ENCODE results near the gene MAP3K6. TPM values are rescaled to one million over a fixed set of nuclear protein-coding genes. Genes with fewer than 3 reads are reported as not detected.
A peak's percentile ranks its signal among the peaks of the same experiment; 100 is the strongest.

The MAP3K6 gene, protein sequence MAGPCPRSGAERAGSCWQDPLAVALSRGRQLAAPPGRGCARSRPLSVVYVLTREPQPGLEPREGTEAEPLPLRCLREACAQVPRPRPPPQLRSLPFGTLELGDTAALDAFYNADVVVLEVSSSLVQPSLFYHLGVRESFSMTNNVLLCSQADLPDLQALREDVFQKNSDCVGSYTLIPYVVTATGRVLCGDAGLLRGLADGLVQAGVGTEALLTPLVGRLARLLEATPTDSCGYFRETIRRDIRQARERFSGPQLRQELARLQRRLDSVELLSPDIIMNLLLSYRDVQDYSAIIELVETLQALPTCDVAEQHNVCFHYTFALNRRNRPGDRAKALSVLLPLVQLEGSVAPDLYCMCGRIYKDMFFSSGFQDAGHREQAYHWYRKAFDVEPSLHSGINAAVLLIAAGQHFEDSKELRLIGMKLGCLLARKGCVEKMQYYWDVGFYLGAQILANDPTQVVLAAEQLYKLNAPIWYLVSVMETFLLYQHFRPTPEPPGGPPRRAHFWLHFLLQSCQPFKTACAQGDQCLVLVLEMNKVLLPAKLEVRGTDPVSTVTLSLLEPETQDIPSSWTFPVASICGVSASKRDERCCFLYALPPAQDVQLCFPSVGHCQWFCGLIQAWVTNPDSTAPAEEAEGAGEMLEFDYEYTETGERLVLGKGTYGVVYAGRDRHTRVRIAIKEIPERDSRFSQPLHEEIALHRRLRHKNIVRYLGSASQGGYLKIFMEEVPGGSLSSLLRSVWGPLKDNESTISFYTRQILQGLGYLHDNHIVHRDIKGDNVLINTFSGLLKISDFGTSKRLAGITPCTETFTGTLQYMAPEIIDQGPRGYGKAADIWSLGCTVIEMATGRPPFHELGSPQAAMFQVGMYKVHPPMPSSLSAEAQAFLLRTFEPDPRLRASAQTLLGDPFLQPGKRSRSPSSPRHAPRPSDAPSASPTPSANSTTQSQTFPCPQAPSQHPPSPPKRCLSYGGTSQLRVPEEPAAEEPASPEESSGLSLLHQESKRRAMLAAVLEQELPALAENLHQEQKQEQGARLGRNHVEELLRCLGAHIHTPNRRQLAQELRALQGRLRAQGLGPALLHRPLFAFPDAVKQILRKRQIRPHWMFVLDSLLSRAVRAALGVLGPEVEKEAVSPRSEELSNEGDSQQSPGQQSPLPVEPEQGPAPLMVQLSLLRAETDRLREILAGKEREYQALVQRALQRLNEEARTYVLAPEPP (N-terminal part only)
- total RNA-seq (1 to 10 TPM; 6.9 to 7.1 TPM), polyA plus RNA-seq (6.0 TPM)

DNA sequence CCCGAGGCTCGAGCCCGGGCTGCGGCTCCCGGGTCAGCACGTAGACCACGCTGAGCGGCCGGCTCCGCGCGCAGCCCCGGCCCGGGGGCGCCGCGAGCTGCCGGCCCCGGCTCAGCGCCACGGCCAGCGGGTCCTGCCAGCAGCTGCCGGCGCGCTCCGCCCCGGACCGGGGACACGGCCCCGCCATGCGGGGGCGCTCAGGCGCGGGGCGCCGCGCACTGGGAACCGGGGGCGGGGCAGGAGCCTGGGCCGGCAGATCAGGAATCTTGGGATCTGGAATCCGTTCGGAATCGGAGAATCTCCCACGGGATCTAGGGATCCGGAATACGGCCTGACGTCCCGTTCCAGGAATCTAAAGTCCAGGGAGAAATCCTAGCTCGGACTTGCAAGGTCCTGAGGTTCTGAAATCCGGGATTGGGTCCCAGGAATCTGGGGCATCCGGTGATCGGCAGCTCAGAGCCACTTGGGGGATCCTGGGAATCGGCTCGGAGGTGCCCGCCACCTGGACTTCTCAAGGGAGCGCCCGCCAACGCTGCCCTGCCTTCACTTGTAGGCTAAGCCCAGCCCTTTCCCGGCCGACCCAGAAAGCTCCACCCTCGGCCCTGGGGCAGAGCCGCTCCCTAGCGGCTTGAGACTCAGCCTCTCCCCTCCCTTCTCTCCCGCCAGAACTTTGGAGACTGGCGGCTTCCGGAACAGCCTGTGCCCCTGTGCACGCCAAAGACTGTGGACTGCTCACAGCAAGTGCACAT, at the start of gene MAP3K6:
Gene MAP3K6 (minus strand): TSS at position 551 of the 749 bp plus-strand sequence. CDS start 364 bp downstream, at position 187.
- H3K4me1 Mint-ChIP-seq: peaks cover 16 to 22% (median 22%) of the 10 kb centered on the region in 3 donors
- Histone ChIP-seq H3K27me3 (ENCODE audit: insufficient read depth, low read length, poor library complexity, severe bottlenecking) (no peaks in the 10 kb centered on the region), H3K27ac (ENCODE audit: low read depth, low read length) (peak within 1 kb of the TSS; percentile 80), H3K36me3 (ENCODE audit: insufficient read depth, low read length) (no peaks in the 10 kb centered on the region), H3K4me3 (ENCODE audit: low read length) (peak within 1 kb of the TSS; percentile 62), H3K9me3 (ENCODE audit: low read length) (no peaks in the 10 kb centered on the region), H3K4me1 (ENCODE audit: insufficient read depth, low read length) (peaks cover 19% of the 10 kb centered on the region)
- no peaks in the 10 kb centered on the region for H3K36me3 Mint-ChIP-seq
- DNase-seq: peak in 2 of 5 donors; percentile 27 to 41
- H3K4me3 Mint-ChIP-seq: peak within 1 kb of the TSS; percentile 85 to 95 (median 87)
- no peaks in the 10 kb centered on the region for H3K27me3 Mint-ChIP-seq
- ChIA-PET CTCF (interaction anchor here (0.6 to 8.4 kb wide), 20 partner anchors 8 to 303 kb away, joined by 3 to 77 read pairs (median 4); partner anchors contain the start of genes CD164L2, FCN3 and SYTL1), POLR2A (interaction anchor here (0.8 to 2.0 kb wide), 5 partner anchors 10 to 25 kb away, joined by 3 to 16 read pairs (median 4); partner anchors contain the start of gene SYTL1)
- no peaks in the 10 kb centered on the region for H3K9me3 Mint-ChIP-seq
- H3K27ac Mint-ChIP-seq: peak within 1 kb of the TSS in 7 of 8 donors; percentile 37 to 93 (median 78)

DNA sequence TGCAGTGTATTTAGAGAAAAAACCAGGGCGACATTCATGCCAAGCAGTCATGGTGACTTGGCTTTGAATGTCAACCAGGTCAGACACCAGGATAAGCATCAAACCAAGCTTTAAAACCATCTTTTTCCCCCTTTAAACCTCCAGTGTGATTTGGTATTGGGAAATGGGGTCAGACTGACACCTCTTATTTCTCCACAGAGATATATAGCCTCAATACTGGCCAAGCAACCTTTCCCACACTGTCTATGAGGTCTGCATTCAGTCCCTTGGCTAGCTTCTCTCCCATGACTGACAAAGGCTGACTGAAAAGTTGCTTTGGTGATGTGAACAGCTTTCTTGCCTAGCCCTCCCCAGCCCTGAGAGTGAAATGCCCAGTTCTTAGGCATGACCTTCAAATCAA, 47.3 kb upstream of the MAP3K6 start:
- Mint-ChIP-seq H3K4me1 (peaks cover 27 to 34% (median 32%) of the 10 kb centered on the region in 3 donors), H3K27ac (peak overlapping the region in 2 of 8 donors; percentile 15 to 52), H3K9me3 (no peaks in the 10 kb centered on the region), H3K27me3 (no peaks in the 10 kb centered on the region), H3K36me3 (peaks cover 16 to 93% (median 29%) of the 10 kb centered on the region in 3 donors), H3K4me3 (no peak overlapping the region)
- Histone ChIP-seq H3K4me1 (ENCODE audit: insufficient read depth, low read length) (peaks cover 6% of the 10 kb centered on the region), H3K27me3 (ENCODE audit: insufficient read depth, low read length, poor library complexity, severe bottlenecking) (no peaks in the 10 kb centered on the region), H3K9me3 (ENCODE audit: low read length) (no peaks in the 10 kb centered on the region), H3K27ac (ENCODE audit: low read depth, low read length) (no peak overlapping the region), H3K36me3 (ENCODE audit: insufficient read depth, low read length) (peaks cover 75% of the 10 kb centered on the region), H3K4me3 (ENCODE audit: low read length) (no peak overlapping the region)
- ChIA-PET POLR2A (no interaction called here), CTCF (interaction anchor here (1.0 to 1.2 kb wide), 3 partner anchors 10 to 48 kb away, joined by 4 to 5 read pairs (median 4); partner anchors contain the start of gene MAP3K6)
- DNase-seq: no peak

DNA sequence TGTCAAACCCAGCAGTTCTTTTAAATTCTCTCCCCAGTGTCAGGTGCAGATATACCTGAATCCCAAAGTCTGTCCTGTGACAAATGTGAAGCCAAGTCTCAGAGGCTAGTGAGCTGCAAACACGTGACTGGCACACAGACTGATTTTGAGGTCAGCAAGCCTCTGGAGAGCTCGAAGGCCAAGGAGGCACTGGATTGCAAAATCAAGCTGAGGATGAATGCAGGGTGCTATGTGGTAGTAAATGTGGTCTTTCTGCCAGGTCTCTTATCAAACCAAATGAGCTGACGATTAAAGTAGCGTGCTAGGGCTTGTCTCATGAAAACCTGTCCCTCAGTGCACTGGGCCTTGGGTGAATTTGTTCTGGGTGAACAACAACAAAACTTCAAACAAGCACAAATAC, 46.2 kb upstream of the MAP3K6 start:
- peaks cover 78% of the 10 kb centered on the region for H3K36me3 ChIP-seq (ENCODE audit: insufficient read depth, low read length)
- Mint-ChIP-seq H3K4me3 (no peak overlapping the region), H3K9me3 (no peaks in the 10 kb centered on the region), H3K4me1 (peaks cover 18 to 23% (median 22%) of the 10 kb centered on the region in 3 donors), H3K27ac (peak overlapping the region in 3 of 8 donors; percentile 36 to 91 (median 48)), H3K27me3 (no peaks in the 10 kb centered on the region), H3K36me3 (peaks cover 16 to 92% (median 24%) of the 10 kb centered on the region in 3 donors)
- ChIA-PET CTCF (interaction anchor here (1.2 kb wide), 1 partner anchor 47 kb away, joined by 5 read pairs; the partner anchor contains the start of gene MAP3K6), POLR2A (interaction anchor here (1.3 kb wide), 1 partner anchor 17 kb away, joined by 4 read pairs; no protein-coding TSS in a partner anchor)
- H3K4me1 ChIP-seq (ENCODE audit: insufficient read depth, low read length): peaks cover 4% of the 10 kb centered on the region
- H3K27me3 ChIP-seq (ENCODE audit: insufficient read depth, low read length, poor library complexity, severe bottlenecking): no peaks in the 10 kb centered on the region
- H3K9me3 ChIP-seq (ENCODE audit: low read length): no peaks in the 10 kb centered on the region
- no peak overlapping the region for H3K4me3 ChIP-seq (ENCODE audit: low read length)
- DNase-seq: no peak
- no peak overlapping the region for H3K27ac ChIP-seq (ENCODE audit: low read depth, low read length)

DNA sequence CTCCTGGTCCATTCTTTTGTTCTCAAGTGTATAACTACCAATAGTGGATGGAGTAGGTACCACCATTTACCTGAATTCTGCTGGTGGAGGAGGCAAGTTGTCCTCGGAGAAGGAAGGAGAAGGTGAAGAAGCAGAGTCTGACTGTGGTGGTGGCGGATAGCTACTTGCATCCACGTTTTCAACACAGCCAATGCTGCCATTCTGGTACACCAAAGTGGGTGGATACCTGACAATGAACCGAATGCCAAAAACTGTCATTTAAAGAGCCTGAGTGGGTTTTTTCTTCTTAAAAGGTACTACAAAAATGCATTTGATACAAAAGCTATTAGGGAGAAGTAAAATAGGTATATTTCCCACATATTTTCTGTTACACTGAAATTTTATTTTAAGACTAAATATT, 45.7 kb upstream of the MAP3K6 start:
- Histone ChIP-seq H3K4me3 (ENCODE audit: low read length) (no peak overlapping the region), H3K9me3 (ENCODE audit: low read length) (no peaks in the 10 kb centered on the region), H3K27ac (ENCODE audit: low read depth, low read length) (no peak overlapping the region), H3K27me3 (ENCODE audit: insufficient read depth, low read length, poor library complexity, severe bottlenecking) (no peaks in the 10 kb centered on the region), H3K36me3 (ENCODE audit: insufficient read depth, low read length) (peaks cover 75% of the 10 kb centered on the region), H3K4me1 (ENCODE audit: insufficient read depth, low read length) (peaks cover 4% of the 10 kb centered on the region)
- POLR2A ChIA-PET: interaction anchor here (1.3 kb wide), 1 partner anchor 18 kb away, joined by 4 read pairs; no protein-coding TSS in a partner anchor
- CTCF ChIA-PET: no interaction called here
- DNase-seq: no peak
- no peak overlapping the region for H3K27ac Mint-ChIP-seq
- H3K4me1 Mint-ChIP-seq: peaks cover 17 to 19% (median 18%) of the 10 kb centered on the region in 3 donors
- H3K9me3 Mint-ChIP-seq: no peaks in the 10 kb centered on the region
- no peaks in the 10 kb centered on the region for H3K27me3 Mint-ChIP-seq
- H3K36me3 Mint-ChIP-seq: peaks cover 16 to 92% (median 24%) of the 10 kb centered on the region in 3 donors
- H3K4me3 Mint-ChIP-seq: no peak overlapping the region

DNA sequence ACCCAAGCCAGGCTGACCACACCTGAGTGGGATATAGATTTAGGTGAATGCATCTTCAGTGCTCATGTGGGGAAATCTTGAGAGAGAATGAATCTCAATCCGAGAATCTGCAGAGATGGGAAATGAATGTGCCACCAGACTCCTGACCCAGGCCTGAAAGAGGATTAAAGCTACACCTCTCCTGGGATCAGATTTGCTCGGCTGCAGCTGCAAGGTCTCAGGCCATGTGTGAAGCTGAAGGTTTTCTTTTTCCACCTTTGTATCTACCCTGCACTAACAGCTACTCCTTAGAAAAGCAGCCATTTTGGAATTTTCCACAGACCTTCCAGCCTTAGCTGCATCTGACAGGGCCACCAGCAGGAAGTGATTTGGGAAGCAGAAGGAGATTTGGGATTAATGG, 43.9 kb upstream of the MAP3K6 start:
- Mint-ChIP-seq H3K4me3 (no peak overlapping the region), H3K9me3 (no peaks in the 10 kb centered on the region), H3K4me1 (peaks cover 0 to 3% (median 2%) of the 10 kb centered on the region in 3 donors), H3K36me3 (peaks cover 9 to 87% (median 19%) of the 10 kb centered on the region in 3 donors), H3K27me3 (no peaks in the 10 kb centered on the region), H3K27ac (peak overlapping the region in 6 of 8 donors; percentile 29 to 66 (median 55))
- Histone ChIP-seq H3K36me3 (ENCODE audit: insufficient read depth, low read length) (peaks cover 59% of the 10 kb centered on the region), H3K4me3 (ENCODE audit: low read length) (no peak overlapping the region), H3K27me3 (ENCODE audit: insufficient read depth, low read length, poor library complexity, severe bottlenecking) (no peaks in the 10 kb centered on the region), H3K9me3 (ENCODE audit: low read length) (no peaks in the 10 kb centered on the region), H3K27ac (ENCODE audit: low read depth, low read length) (no peak overlapping the region), H3K4me1 (ENCODE audit: insufficient read depth, low read length) (no peaks in the 10 kb centered on the region)
- DNase-seq: no peak
- ChIA-PET POLR2A (no interaction called here), CTCF (interaction anchor here (0.6 to 1.5 kb wide), 4 partner anchors 10 to 252 kb away, joined by 3 read pairs; no protein-coding TSS in a partner anchor)

DNA sequence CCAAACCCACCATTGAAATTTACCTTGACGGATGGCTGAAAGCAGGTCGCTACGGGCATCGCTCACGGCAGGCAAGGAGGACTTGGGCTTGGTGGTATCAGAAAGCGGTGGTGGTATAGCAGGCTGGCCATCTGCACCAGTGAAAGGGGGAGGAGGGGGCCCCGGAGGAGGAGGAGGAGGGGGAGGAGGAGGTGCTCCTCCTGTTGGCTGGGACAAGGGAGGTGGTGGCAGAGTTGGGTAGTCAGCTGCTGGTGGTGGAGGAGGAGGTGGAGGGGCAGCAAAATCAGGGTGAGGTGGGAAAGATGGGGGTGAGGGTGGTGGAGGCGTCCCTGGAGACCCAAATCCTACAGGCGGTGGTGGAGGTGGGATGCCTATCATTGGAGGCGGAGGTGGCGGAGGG, 42.9 kb upstream of the MAP3K6 start:
- H3K27me3 Mint-ChIP-seq: no peaks in the 10 kb centered on the region
- Histone ChIP-seq H3K36me3 (ENCODE audit: insufficient read depth, low read length) (peaks cover 51% of the 10 kb centered on the region), H3K27ac (ENCODE audit: low read depth, low read length) (no peak overlapping the region), H3K4me3 (ENCODE audit: low read length) (no peak overlapping the region), H3K9me3 (ENCODE audit: low read length) (no peaks in the 10 kb centered on the region), H3K27me3 (ENCODE audit: insufficient read depth, low read length, poor library complexity, severe bottlenecking) (no peaks in the 10 kb centered on the region), H3K4me1 (ENCODE audit: insufficient read depth, low read length) (no peaks in the 10 kb centered on the region)
- H3K9me3 Mint-ChIP-seq: no peaks in the 10 kb centered on the region
- no peak for DNase-seq
- ChIA-PET CTCF (interaction anchor here (0.9 to 1.4 kb wide), 2 partner anchors 11 to 14 kb away, joined by 3 read pairs; no protein-coding TSS in a partner anchor), POLR2A (interaction anchor here (0.6 kb wide), 2 partner anchors 13 to 14 kb away, joined by 3 read pairs; no protein-coding TSS in a partner anchor)
- peaks cover 0 to 1% (median 0%) of the 10 kb centered on the region in 3 donors for H3K4me1 Mint-ChIP-seq
- peak overlapping the region in 1 of 8 donors; percentile 78 for H3K27ac Mint-ChIP-seq
- no peak overlapping the region for H3K4me3 Mint-ChIP-seq
- H3K36me3 Mint-ChIP-seq: peaks cover 0 to 80% (median 13%) of the 10 kb centered on the region in 3 donors
